Parathyroid adenoma (tissue), 2 donors: Measurements from ENCODE around the gene DMRTC1.
"Not testable (repeated sequence)": the region's sequence is repeated elsewhere in the genome, so short reads cannot be mapped to it uniquely, and the experiment has no call there.

Source experiments
- H2AFZ ChIP-seq: fragments of 300-600 bp; sonication (generic); one replicate; pipeline ENCODE4 v1.7.0; 2017; ENCODE audit warnings: antibody characterized with exemption, mild to moderate bottlenecking
- H3K27ac ChIP-seq: fragments of 300-600 bp; sonication (generic); one replicate; pipeline ENCODE4 v1.7.0; 2017
- H3K27me3 ChIP-seq: fragments of 300-600 bp; sonication (generic); one replicate; pipeline ENCODE4 v1.7.0; 2017; ENCODE audit warnings: low read length; ENCODE audit not compliant: control insufficient read depth, insufficient read depth
- H3K36me3 ChIP-seq: fragments of 300-600 bp; sonication (generic); one replicate; pipeline ENCODE4 v1.7.0; 2017; ENCODE audit warnings: low read length; ENCODE audit not compliant: control insufficient read depth, insufficient read depth
- H3K4me1 ChIP-seq: fragments of 300-600 bp; sonication (generic); one replicate; pipeline ENCODE4 v1.7.0; 2017; ENCODE audit warnings: control low read depth
- H3K4me2 ChIP-seq: fragments of 300-600 bp; sonication (generic); one replicate; pipeline ENCODE4 v1.7.0; 2017; ENCODE audit warnings: low read length
- H3K4me3 ChIP-seq: fragments of 300-600 bp; sonication (generic); one replicate; pipeline ENCODE4 v1.7.0; 2017; ENCODE audit warnings: low read depth, low read length
- H3K79me2 ChIP-seq: fragments of 300-600 bp; sonication (generic); one replicate; pipeline ENCODE4 v1.7.0; 2017; ENCODE audit warnings: control low read depth
- H3K9ac ChIP-seq: fragments of 300-600 bp; sonication (generic); one replicate; pipeline ENCODE4 v1.7.0; 2017; ENCODE audit warnings: mild to moderate bottlenecking
- H3K9me3 ChIP-seq: fragments of 300-600 bp; sonication (generic); one replicate; pipeline ENCODE4 v1.7.0; 2017; ENCODE audit warnings: low read length; ENCODE audit not compliant: control insufficient read depth
- donor health status: primary hyperparathyroidism.

Gene DMRTC1

GRCh38 chrX:72916096-72916495 lies 27.5 kb downstream of the DMRTC1 start:
- not testable (repeated sequence) for H3K27ac ChIP-seq, H3K4me1 ChIP-seq, H3K9me3 ChIP-seq, H3K9ac ChIP-seq, H3K27me3 ChIP-seq, H3K4me3 ChIP-seq, H3K79me2 ChIP-seq, H2AFZ ChIP-seq, H3K36me3 ChIP-seq, H3K4me2 ChIP-seq

DNA sequence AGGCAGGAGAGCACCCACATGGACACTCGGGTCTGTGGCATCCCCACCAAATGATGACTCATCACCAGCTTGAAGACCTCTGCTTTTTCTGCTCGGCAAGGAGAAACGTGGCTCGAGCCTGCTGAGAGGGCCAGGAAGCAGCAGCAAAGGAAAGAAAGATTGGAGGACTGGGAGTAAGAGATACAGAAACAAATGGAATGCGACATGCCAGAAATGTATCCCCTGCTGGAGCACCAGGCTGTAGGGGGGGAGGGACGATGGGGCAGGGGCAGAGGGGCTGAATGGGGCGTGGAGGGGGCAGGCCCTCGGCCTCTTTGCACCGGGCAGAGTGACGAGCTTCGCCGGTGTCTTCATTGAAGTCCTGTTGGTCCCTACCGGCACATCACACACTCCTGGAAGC lies 31.3 kb downstream of the DMRTC1 start, which contains the start of gene FAM236C:
FAM236C (plus strand) TSS at position 301 of the 400 bp plus-strand sequence. CDS start 100 bp downstream, outside the sequence.
- H3K9me3 ChIP-seq, H3K4me2 ChIP-seq, H3K9ac ChIP-seq, H3K4me1 ChIP-seq, H3K27me3 ChIP-seq, H3K4me3 ChIP-seq, H3K36me3 ChIP-seq, H3K79me2 ChIP-seq, H2AFZ ChIP-seq, H3K27ac ChIP-seq: not testable (repeated sequence)

- not testable (repeated sequence) for H3K4me1 ChIP-seq, H3K9me3 ChIP-seq, H2AFZ ChIP-seq, H3K4me2 ChIP-seq, H3K4me3 ChIP-seq, H3K27me3 ChIP-seq, H3K9ac ChIP-seq, H3K79me2 ChIP-seq, H3K36me3 ChIP-seq, H3K27ac ChIP-seq
Observed at GRCh38 chrX:72889740-72890139, 53.9 kb downstream of the DMRTC1 start.

- not testable (repeated sequence) for H3K27me3 ChIP-seq, H3K27ac ChIP-seq, H3K4me3 ChIP-seq, H3K79me2 ChIP-seq, H3K9me3 ChIP-seq, H2AFZ ChIP-seq, H3K4me1 ChIP-seq, H3K4me2 ChIP-seq, H3K9ac ChIP-seq, H3K36me3 ChIP-seq
Observed at GRCh38 chrX:72882898-72883297, 60.7 kb downstream of the DMRTC1 start.

GRCh38 chrX:72837532-72837931 lies 106.1 kb downstream of the DMRTC1 start:
- H3K27ac ChIP-seq, H3K27me3 ChIP-seq, H3K36me3 ChIP-seq, H3K4me1 ChIP-seq, H3K4me3 ChIP-seq, H3K4me2 ChIP-seq, H2AFZ ChIP-seq, H3K9me3 ChIP-seq, H3K79me2 ChIP-seq, H3K9ac ChIP-seq: not testable (repeated sequence)

DNA sequence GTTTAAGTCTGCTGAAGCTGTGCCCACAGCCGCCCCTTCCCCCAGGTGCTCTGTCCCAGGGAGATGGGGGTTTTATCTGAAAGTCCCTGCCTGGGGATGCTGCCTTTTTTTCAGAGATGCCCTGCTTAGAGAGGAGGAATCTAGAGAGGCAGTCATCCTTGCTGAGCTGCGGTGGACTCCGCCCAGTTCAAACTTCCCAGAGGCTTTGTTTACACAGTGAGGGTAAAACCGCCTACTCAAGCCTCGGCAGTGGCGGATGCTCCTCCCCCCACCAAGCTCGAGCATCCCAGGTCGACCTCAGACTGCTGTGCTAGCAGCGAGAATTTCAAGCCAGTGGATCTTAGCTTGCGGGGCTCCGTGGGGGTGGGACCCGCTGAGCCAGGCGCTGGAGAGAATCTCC lies 112.9 kb downstream of the DMRTC1 start:
- H3K36me3 ChIP-seq, H3K4me2 ChIP-seq, H3K27ac ChIP-seq, H3K27me3 ChIP-seq, H3K9ac ChIP-seq, H3K79me2 ChIP-seq, H3K9me3 ChIP-seq, H2AFZ ChIP-seq, H3K4me3 ChIP-seq, H3K4me1 ChIP-seq: not testable (repeated sequence)
